H4 (cell line): ENCODE data around the gene DOCK9. TPM values are rescaled to one million over a fixed set of nuclear protein-coding genes. Genes with fewer than 3 reads are reported as not detected.
A peak's percentile ranks its signal among the peaks of the same experiment; 100 is the strongest.

ENCODE experiments used
- DNase-seq: peaks from one replicate; pipeline ENCODE4 v3.0.0-alpha.2; 2015; ENCODE audit warnings: low spot score
- total RNA-seq: library from RNA; depleted of rRNA; stranded (reverse); fragments of >200 nt; shearing (Covaris generic); gene quantifications from 2 replicates; pipeline ENCODE4 v1.2.3, GENCODE V29; 2014

The DOCK9 gene
- total RNA-seq, 1 experiment from 2014 or later, result 2.3 TPM

DNA sequence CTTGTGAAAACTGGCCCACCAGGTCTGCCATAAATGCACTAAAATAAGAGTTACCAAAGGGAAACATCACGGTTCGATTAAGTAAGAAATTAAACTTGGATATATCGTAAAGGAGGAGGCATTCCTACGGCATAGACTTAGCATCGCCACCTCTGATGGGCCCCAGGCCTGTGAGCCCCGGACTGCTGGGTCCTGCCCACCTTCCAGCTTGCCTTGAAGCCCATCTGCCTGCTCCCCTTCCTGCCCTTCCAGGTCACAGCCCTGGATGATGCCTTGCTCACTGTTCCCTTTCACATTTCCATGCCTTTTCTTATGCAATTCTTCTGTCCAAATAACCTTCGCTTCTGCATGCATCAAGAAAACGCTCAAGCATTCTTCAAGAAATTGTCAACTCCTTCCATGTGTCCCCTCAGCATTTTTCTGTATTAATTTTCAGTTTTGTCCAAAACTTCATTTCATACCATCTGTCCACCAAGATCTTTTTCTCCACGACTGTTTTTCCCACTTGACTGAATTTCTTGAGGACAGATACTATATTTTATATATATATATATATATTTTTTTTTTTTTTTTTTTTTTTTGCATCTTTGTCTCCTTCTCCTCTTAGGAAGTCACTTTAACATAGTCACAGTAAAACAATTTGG lies 91.2 kb downstream of the DOCK9 start:
- DNase-seq, result no peak

DNA sequence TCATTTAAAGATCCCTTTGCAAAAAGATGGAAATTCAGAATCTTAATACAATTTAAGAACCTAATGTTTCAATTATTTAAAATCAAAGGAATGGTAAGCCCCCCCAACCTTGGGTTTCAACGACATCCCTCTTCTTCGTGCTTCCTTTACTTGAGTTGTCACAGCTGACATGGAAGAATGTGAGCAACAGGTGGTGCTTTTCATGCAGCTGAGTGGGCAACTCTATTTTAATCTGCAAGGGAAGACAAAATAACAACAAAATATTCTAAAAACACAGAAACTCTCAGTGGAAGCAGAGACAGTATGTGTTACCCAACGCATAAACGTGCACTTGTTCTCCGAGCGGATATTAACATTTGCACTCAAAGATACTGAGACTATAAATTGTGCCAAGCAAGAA lies 92.3 kb downstream of the DOCK9 start:
- DNase-seq, result no peak

DNA sequence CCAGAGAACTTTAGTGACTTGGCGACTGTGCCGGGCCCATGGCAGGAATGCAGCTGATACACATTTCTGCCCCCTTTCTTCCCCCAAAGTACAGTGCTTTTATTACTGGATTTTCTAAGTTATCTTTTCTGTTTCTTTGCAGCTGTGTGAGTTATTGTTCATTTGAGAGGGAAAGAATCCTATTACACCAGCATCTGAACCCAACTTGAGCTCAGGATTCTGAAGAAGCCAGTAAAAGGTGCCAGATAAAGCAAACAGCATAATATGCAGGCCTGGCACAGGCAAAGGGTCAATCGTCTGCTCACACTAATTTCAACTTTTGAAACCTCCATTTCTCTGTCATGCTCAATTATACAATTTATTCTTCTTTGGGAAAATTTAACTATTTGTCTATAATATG lies 93.9 kb downstream of the DOCK9 start:
- DNase-seq, result no peak

DNA sequence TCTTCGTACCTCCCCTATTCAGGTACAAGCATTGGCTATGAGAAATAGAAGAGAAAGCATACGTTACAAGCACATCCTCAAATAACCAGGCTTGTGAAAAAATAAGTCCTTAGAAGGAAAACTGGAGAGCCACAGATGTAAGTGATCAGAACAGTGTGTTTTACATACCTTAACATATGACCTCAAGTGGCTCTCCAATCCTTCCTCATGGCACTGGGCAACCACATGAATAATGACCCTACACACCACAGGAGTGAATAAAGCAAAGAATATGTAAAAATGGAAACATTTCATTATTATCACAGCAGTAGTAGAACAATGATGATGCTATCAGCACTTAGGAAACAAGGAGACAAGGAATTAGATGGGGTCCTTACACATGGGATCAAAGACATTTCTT lies 96.5 kb downstream of the DOCK9 start:
- DNase-seq, result no peak

DNA sequence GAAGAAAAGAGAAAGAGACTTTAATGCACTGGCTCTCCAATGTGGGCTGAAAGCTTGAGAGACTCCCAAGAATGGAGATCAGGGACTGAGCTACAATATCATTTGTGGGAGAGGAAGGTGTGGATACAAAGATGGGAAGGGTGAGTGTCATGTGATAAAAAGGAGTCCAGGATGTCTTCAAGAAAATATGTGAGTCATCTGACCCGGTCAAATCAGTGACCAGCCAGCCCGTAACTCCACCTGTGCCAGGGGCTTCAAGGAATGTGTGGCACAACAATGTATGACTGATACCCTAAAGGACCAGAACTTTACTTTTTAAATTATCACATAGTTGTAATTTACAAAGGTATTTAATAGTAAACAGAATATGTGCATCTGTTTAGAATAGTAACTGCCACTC lies 97.2 kb downstream of the DOCK9 start:
- no peak for DNase-seq

DNA sequence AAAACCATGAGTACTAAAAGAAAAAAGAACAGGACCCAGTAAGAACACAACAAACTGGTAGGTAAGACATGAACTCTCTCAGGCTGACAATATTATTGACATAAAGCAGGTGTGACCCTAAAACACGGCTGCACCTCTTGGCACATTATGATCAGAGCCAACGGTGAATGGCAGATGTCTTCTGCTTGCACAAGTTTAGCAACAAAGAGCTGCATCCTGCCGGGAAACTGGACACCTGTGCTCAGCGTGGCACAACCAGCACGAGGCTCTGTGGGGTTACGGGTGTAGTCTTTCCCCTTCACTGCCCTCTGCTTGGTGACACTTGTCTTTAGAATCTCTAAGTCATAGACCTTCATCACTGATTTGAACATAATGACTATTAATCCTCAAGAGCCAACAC lies 97.9 kb downstream of the DOCK9 start:
- no peak for DNase-seq

DNA sequence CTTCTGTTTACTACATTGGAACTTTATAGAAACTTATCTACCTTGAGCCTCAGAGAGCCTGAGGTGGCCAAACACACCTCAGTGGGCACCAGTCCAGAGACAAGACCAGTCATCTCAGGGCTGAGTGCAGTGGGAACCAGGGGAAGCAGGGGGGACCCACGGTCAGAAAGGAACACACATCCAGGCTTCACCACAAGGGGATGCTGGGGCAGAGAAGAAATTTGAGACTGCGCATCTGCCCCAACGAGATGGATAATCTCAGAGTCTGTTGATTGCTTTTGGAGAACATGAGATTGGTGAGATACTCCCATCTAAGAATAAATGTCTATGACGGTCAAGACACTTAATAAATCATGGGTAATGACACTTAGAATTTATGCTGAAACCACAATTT lies 98.7 kb downstream of the DOCK9 start:
- no peak for DNase-seq

DNA sequence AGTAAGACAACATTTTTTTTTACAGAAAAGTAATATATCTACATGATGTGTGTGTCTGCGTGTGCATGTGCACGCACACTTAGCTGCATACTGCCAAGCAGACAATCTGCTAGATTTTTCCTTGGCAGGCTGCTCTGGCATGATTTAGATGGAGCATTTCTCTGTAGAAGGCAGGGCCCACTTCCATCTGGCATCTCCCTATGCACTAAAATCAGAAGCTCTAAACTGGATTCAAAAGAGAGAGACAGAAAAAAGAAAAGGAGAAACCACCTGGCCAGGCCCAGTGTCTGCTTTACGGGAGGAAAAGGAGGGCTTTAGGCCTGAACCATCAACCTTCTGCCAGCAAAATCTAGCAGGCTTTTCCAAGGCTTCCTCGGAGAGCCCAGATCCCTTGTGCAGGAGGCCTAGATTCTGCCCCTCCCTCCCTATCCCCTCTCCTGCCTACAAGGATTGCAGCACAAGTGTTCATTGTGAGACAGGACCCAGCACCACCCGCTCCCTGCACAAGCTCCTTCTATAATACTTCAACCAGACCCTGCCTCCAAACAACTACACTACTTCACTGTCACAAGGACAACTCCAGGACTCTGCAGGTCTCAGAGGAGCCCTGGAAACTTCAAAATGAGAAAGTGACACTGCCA lies 99.3 kb downstream of the DOCK9 start:
- DNase-seq, result no peak

DNA sequence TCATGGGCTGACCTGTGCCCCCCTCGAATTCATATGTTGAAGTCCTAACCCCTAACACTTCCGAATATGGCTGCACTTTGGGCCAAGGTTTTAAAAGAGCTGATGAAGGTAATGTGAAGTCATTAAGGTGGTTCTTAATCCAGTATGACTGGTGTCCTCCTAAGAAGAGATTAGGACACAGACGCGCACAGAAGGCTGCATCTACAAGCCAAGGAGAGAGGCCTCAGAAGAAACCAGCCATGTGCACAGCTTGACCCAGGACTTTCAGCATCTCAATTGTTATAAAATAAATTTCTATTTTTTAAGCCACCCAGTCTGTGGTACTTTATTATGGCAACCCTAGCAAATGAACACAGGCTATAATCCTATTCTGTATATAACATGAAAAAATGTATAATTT lies 99.9 kb downstream of the DOCK9 start:
- no peak for DNase-seq

DNA sequence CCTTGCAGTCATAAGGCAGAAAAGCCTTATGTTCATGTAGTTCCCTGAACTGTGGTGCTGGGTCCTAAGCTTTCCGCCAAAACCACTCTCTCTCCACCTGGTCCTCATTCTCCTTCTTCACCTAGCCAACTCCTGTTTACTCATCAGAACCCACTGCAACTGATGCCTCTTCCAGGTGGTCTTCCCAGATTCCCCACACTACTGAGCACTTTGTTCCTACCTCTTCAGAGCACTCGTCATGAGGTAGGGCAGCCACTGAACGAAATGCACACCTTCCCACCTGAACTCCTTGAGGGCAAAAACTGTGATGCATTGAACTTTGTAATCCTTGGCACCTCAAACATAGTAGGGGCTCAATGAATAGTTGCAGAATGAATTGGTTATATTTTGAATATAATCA lies 100.4 kb downstream of the DOCK9 start:
- no peak for DNase-seq

DNA sequence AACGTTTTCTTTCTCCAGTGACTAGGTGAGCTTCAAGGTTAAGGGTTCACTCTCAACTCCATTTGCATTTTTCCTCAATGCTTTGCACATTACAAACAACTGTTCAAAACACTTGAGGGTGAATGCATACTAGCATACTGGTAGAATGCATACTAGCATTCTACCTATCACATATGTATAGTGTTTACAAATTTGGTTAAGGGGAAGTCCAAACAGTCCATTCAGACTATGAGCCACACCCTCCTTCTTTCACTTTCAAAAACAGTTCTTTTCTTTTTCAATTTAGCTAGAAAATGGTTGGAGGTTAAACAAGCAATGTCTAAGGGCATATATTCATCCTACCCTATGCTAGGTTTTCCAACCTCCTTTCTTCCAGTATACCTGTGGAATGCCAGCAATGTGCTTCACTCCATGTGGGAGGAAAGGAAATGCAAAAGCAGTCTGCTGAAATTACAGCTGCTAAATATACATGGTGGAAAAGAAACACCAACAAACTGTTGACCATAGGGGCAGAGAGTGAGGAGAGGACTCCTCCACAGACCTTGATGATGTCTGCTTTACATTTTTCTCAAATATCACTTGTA lies 102.6 kb downstream of the DOCK9 start:
- DNase-seq, result no peak

DNA sequence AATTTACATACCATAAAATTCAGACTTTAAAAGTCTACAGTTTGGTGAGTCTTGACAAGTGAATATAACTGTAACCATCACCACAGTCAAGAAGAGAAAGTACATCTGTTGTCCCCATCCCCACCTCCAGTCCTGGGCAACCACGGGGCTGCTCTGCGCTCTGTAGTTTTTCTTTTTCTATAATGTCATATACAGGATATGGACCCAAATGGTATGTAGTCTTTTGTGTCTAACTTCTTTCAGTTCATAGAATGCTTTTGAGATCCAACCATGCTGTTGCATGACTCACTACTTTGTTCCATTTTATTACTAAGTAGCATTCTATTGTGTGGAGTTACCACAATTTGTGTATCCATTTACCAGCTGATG lies 103.9 kb downstream of the DOCK9 start:
- DNase-seq, result no peak

DNA sequence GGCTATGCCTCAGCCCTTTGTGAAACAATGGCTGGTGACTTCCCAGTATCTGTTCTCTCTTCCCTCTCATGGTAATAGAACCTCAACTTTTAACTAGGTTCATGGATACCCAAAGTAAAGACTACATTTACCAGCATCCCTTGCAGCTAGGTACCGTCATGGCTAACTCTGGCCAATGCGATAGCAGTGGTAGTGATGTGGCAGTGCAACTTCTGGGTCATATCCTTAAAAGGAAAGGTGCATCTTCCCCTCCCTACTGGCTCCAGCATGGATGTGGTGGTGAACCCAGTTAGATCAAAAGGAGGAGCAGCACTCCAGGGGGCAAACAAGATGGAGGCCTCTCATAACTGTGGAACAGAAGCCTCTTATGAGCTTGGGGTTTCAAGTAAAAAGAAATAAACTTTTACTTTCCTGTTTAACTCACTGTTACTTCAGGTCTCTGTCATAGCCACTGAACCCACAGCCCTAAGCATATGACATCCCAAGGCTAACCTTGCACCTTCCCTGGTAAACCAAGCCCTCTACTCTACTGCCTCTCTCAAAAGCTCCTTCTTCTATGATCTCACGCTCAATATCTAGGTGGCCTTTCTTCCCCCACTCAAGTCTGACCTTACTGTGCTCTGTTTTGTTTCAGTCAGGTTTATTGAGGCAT lies 104.4 kb downstream of the DOCK9 start:
- no peak for DNase-seq

DNA sequence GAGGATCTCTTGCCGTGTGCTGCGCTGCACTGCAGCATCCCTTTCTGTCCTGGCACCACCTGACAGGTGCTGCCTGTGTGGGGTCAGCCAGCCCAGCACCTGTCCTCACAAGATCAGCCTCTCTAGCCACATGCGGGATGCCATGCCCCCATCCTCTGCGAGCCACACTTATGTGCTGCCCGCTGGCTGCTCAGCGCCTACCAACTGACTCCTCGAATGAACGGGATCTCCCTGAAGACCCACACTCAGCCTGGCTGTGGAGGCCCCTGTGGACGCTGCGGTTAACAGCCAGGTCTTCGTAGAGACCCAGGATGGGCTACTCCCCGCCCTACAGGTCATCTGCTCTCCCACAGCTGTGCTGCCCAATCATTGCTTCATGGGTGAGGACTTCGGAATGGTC lies 106.1 kb downstream of the DOCK9 start:
- DNase-seq, result no peak

DNA sequence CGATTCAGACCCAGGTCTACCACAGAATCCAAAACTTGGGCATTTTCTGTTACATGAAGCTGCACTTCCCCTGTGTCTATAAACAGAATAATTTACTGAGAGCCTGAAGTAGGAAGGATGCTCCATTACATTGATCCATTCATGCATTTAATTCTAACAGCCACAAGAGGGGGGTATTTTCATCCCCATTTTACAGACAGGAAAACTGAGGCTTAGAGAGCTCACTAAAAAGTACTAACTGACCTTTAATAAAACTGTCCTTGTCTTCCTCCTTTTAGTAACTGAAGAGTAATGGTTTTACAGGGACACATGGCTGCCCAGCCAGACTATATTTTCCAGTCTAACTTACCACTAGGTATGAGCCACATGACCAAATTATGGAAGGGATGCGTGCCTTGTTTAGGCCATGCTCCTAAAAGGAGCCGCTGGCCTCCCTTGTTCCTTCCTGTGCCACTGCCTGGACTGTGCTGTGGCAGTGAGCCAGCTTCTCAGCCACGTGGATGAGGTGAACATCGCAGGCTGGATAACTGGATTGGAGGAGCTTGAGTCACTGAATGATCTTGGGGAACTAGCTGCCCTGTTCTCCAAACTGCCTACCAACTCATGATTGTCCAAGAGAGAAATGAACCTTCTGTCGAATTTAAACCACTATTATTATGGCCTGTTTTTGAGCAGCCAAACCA lies 108.3 kb downstream of the DOCK9 start:
- DNase-seq, result peak; percentile 5

DNA sequence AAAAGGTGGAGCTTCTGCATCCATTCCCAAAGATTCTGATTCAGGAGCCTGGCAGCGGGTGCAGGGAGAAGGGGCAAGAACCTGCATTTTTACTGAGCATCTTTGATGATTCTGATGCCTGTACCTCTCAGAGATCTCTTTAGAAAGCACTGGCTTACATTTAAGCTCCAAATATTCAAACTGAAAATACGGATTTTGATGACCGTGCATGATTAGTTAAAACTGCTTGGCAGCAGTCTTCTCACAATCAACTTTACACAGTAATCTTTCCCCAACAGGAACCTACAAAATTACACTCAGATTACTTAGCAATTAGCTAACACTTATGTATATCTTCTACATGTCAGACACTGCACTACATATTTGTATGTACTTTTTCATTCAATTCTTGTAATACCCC lies 108.9 kb downstream of the DOCK9 start:
- DNase-seq, result no peak

DNA sequence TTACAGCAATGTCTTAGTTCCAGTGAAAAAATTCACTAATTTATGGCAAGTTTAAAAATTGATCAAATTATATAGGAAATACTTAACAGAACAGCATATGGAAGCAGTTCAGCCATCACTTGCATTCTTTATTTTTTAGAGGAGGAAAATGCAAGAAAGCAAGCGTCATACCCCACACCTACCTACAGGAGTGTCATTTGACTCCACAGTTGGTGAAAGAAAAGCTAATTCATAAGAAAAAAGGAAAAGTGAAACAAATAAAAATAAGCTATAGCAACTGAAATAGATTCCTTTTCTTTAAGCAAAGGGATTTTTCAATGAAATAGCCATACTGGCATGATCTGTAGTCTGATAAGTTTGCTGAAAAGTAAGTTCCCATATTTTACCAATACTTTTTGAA lies 111.0 kb downstream of the DOCK9 start:
- DNase-seq, result no peak

DNA sequence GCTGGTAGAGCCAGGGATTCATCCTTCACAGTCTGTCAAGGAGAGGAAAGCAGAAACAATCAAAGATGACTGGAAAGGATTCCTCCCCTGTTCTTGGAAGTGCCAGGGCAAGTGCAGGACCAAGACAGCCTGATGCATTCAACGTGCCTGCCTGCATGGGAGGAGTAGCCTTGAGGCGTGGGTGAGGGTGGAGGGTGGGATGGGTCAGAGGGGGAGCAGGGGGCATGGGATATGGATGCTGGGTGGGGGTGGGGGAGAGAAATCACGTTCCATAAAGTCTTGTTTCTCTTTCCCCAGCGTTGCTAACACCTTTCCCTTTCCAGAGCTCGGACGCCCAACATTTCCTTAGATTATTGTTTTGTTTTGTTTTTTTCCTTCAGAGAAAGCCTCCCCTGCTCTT lies 117.4 kb downstream of the DOCK9 start:
- DNase-seq, result no peak

DNA sequence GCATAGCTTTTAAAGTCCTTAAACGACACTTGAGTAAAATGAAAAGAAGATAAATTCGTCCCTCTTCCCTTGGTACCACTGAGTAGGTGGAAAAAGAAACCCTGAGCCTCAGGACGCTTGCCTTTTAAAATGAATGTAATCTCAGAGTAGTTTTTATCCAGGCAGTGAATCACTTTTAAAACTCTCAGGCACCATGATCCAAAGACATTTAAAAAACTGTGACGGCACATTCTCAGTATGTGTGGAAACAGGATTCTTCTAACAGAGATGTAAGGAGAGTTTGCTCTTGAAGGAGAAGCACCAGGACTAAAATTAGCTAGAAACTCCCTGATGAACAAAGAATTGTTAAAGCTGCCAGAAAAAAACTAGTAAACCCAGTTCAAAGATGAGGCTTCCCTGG lies 119.7 kb downstream of the DOCK9 start:
- DNase-seq, result no peak

DNA sequence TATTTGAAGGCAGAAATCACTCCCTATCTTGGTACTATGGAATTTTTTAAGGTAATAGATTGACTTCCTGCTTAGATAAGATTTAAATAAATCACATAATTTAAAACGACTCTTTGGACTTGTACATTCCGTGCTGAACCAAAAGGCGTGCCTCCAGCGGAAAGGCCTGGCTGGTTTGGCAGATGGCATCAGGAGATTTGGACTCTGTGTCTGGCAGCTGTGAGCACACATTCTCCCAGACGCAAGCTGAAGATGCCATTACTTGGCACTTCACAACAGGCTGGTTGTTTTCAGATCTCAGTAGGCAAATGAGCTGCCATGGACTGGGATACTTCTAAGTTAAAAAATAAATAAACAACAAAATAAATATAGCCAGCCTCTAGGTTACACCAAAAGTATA lies 120.9 kb downstream of the DOCK9 start:
- DNase-seq, result no peak

DNA sequence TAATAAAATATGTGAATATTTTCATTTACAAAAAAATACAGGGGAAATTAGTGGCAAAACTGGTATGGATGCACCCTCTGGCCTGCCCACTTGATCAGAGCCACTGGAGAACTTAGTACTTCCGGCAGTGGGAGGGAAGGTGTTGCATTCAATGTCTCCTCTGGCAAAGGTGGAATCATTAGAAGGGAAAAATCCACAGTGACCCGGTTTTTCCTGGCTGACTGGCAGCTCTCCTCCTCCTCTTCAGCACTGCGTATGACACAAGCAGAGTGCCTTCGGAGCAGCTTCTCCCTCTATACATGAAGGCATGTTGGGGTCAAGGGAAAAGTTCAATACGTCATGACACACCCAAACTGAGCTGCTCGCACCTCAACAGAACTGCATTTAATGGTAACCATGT lies 123.4 kb downstream of the DOCK9 start:
- DNase-seq, result no peak

DNA sequence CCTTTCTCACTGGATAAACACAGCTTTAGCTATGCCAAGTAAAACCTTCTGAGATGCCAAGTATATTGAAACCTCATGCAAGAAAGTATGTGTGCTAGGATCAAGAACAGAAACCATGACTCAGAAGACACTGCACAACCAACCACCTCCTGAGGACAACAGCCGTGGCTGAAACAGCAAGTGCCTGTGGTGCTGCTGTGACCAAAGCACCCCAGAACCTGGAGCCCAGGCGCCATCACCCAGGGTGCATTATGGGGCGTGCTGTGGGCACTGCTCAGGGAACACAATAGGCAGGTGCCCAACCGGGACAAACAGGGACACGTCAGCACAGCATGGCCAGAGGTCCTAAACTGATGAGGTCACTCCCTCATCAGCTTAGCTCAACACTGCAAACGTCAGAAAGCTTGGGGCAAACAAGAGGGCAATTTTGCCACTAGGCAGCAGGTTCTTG lies 124.1 kb downstream of the DOCK9 start:
- no peak for DNase-seq

DNA sequence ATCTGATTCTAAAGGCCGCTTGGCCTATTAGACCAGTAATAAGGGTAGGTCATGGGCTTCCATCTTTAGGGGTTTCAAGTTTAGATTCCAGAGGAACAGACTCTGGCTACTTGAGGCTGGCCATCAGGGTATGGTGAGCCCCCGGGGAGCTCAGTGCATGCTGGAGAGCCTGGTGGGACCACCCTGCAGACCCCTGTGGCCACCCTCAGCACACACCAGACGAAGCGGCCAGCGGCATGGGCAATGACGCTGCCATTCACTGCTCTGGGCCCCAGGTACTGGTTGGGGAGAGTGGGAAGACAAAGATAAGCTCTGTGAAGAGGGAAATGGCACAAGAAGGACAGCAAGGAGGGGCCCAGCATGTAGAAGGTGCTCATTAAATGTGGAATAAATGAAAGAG lies 126.6 kb downstream of the DOCK9 start:
- DNase-seq, result no peak
